Kidney epithelial cell (primary cell): ENCODE data around the gene RHOU. TPM values are rescaled to one million over a fixed set of nuclear protein-coding genes. Genes with fewer than 3 reads are reported as not detected.
A peak's percentile ranks its signal among the peaks of the same experiment; 100 is the strongest.

ENCODE experiments used
- DNase-seq: peaks from one replicate; pipeline ENCODE4 v3.0.0-alpha.2; 2010; ENCODE audit warnings: low read depth
- H3K27me3 ChIP-seq: 2 replicates; pipeline ENCODE4 v1.6.0; 2011; ENCODE audit warnings: low read length; ENCODE audit not compliant: control insufficient read depth, insufficient read depth
- H3K36me3 ChIP-seq: 2 replicates; pipeline ENCODE4 v1.5.1; 2011; ENCODE audit warnings: low read length; ENCODE audit not compliant: control insufficient read depth, insufficient read depth
- H3K4me3 ChIP-seq: 2 replicates; pipeline ENCODE4 v1.5.1; 2011; ENCODE audit warnings: low read depth, mild to moderate bottlenecking, control low read depth, low read length
- total RNA-seq: library from RNA; depleted of rRNA; stranded (reverse); fragments of >200 nt; gene quantifications from 2 replicates; pipeline ENCODE4 v1.2.3, GENCODE V29; 2015
- TF ChIP-seq, protein P1 (sequence below): IDR thresholded peaks from 2 replicates; pipeline ENCODE4 v1.5.1; 2011; ENCODE audit warnings: mild to moderate bottlenecking, moderate library complexity, low read length, control low read depth, inconsistent platforms; ENCODE audit not compliant: insufficient read depth, poor library complexity, severe bottlenecking

RHOU gene
- total RNA-seq, 1 donor from 2014 or later, result 1.0 TPM

DNA sequence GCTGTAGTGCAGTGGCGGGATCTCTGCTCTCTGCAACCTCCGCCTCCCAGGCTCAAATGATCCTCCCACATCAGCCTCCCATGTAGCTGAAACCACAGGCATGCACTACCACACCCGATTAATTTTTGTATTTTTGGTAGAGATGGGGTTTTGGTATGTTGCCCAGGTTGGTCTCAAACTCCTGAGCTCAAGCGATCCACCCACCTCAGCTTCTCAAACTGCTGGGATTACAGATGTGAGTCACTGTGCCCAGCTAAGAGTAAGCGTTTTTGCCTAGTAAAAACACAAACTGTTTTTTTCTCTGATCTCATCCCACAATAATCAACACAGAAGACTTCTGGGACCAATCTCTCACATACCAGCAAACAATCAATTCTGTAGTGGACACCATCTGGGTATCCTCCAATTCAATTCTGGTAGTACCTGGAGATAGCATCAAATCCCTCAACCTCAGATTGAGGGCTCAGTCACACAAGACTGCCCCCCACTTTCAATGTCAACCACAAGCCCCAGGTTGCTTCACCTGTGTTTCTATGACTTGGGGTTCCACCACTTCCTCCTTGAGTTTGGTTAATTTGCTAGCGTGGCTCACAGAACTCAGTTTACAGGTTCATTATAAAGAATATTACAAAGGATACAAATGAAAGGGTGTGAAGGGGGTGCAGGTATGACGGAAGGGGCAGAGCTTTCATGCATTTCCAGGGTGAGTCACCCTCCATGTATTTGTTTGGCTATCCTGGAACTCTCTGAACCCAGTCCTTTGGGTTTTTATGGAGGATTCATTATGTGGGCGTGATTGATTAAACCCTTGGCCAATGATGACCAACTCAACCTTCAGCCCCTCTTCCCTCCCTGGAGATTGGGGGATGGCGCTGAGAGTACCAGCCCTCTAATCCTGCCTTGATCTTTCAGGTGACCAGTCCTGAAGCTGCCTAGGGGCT is 40.0 kb upstream of the RHOU start:
- H3K27me3 ChIP-seq, result no peaks in the 10 kb centered on the region
- TF ChIP-seq, protein P1, sequence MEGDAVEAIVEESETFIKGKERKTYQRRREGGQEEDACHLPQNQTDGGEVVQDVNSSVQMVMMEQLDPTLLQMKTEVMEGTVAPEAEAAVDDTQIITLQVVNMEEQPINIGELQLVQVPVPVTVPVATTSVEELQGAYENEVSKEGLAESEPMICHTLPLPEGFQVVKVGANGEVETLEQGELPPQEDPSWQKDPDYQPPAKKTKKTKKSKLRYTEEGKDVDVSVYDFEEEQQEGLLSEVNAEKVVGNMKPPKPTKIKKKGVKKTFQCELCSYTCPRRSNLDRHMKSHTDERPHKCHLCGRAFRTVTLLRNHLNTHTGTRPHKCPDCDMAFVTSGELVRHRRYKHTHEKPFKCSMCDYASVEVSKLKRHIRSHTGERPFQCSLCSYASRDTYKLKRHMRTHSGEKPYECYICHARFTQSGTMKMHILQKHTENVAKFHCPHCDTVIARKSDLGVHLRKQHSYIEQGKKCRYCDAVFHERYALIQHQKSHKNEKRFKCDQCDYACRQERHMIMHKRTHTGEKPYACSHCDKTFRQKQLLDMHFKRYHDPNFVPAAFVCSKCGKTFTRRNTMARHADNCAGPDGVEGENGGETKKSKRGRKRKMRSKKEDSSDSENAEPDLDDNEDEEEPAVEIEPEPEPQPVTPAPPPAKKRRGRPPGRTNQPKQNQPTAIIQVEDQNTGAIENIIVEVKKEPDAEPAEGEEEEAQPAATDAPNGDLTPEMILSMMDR, result no peak
- H3K4me3 ChIP-seq, result no peak overlapping the region
- H3K36me3 ChIP-seq, result no peaks in the 10 kb centered on the region
- DNase-seq, result no peak

DNA sequence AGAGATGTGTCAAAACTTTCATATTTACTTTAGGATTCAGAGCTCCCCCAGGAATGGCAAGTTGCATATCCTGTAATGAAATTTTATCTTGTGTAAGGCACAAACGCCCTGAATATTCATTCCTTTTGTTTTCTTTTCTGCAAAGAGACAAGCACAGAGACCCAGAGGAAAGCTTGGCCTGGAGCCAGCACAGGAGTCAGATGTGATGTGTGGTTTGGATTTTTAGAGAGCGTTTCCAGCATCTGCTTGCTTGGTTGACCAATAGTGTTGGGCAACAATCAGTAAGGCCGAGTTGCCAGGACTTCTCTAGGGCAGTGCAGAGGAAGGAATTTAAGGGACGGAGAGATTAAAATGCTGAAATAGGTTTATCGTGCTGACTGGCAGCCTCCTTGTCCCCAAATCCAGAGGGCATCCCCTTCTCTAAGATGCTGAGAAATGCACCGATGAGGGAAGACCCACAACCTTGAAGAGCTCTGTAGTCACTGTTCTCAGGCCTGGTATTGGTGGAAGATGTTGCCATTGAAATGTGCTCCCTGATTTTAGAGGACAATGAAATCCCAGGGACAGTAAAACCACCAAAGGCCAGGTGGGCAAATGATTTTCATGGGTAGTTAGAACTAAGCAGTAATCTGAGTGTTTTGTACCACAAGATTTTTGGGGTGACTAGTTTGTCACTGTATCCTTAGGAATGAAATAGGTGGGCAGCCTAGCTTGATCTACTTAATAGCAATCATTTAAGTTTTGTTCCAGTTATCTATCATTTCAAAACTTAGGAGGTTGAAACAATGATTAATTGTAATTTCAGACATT is 37.9 kb upstream of the RHOU start:
- Histone ChIP-seq H3K4me3 (no peak overlapping the region), H3K27me3 (no peaks in the 10 kb centered on the region), H3K36me3 (no peaks in the 10 kb centered on the region)
- peak; percentile 28 for DNase-seq
- TF ChIP-seq, protein P1, result no peak

DNA sequence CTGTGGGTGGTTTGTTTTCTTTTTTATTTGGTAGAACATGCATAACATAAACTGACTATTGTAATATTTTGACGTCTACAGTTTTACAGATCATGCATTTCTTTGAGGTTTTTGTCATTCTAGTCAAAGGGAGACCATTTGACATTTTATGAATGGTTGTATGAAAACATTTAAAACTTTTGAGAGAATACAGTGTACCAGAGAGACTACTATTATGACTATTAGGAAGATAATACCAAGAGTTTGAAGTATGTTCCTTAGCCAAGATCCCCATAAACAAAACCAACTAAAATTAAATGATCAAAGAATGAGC is 37.3 kb upstream of the RHOU start:
- Histone ChIP-seq H3K27me3 (no peaks in the 10 kb centered on the region), H3K4me3 (no peak overlapping the region), H3K36me3 (no peaks in the 10 kb centered on the region)
- no peak for DNase-seq
- TF ChIP-seq, protein P1, result no peak

GRCh38 chr1:228702433-228702832 is 32.8 kb upstream of the RHOU start:
- TF ChIP-seq, protein P1, result no peak
- no peak overlapping the region for H3K4me3 ChIP-seq
- no peak for DNase-seq
- no peaks in the 10 kb centered on the region for H3K27me3 ChIP-seq
- no peaks in the 10 kb centered on the region for H3K36me3 ChIP-seq

GRCh38 chr1:228706305-228706704 is 29.0 kb upstream of the RHOU start:
- H3K27me3 ChIP-seq, result no peaks in the 10 kb centered on the region
- no peak for DNase-seq
- no peak overlapping the region for H3K4me3 ChIP-seq
- TF ChIP-seq, protein P1, result no peak
- H3K36me3 ChIP-seq, result no peaks in the 10 kb centered on the region
